Measurements from ENCODE around the gene SOX2.

SOX2 gene

GRCh38 chr3:181696626-181697230 lies 15.0 kb upstream of the SOX2 start:
- DNase-seq (ENCODE audit: low read depth), result no peak
- in situ Hi-C loops (cut with HindIII; ENCODE audit: low sequenced_read_pairs), result loop anchor here (5.0 kb wide), 2 partner anchors 79 to 986 kb away; no protein-coding TSS in a partner anchor
- H3K4me3 ChIP-seq (ENCODE audit: low read depth, low read length), result no peak overlapping the region
- TF ChIP-seq, protein P1, sequence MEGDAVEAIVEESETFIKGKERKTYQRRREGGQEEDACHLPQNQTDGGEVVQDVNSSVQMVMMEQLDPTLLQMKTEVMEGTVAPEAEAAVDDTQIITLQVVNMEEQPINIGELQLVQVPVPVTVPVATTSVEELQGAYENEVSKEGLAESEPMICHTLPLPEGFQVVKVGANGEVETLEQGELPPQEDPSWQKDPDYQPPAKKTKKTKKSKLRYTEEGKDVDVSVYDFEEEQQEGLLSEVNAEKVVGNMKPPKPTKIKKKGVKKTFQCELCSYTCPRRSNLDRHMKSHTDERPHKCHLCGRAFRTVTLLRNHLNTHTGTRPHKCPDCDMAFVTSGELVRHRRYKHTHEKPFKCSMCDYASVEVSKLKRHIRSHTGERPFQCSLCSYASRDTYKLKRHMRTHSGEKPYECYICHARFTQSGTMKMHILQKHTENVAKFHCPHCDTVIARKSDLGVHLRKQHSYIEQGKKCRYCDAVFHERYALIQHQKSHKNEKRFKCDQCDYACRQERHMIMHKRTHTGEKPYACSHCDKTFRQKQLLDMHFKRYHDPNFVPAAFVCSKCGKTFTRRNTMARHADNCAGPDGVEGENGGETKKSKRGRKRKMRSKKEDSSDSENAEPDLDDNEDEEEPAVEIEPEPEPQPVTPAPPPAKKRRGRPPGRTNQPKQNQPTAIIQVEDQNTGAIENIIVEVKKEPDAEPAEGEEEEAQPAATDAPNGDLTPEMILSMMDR (IDR thresholded peaks at IDR 0.05; ENCODE audit: low read depth, low read length, missing control alignments), result no peak

DNA sequence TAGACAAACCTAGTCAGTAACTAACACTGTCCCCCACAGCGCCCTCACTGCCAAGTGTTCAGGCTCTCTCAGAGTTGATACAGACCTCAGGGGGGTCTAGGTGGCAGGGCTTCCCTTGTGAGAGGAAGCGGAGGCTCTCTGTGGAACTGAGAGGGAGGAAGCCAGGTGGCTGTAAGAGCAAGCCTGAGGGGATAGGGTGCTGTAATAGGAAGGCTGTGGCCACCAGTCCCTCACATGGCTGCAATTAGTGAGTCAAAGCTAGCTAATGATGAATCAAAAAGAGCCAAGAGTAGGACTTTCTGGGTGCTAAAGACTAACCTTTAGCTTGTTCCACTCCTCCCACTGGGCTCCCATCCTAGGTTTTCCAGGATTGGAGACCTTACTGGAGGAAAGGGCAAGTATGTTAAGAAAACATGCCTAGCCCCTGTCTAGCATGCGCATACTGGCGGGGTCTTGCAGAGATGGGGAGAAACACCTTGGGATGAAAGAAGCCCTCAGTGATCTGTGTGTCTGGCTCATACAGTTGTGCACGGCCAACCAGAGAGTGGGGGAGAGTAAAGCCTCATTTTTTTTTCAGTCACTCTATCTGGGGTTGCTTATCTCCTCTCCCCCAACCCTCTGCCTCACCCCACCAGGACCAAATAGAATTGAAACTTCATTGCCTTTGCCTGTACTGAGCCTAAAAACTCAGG lies 13.3 kb upstream of the SOX2 start:
- TF ChIP-seq, protein P1 (IDR thresholded peaks at IDR 0.05; ENCODE audit: low read depth, low read length, missing control alignments), result no peak
- no peak for DNase-seq (ENCODE audit: low read depth)
- no peak overlapping the region for H3K4me3 ChIP-seq (ENCODE audit: low read depth, low read length)
- in situ Hi-C loops (cut with HindIII; ENCODE audit: low sequenced_read_pairs), result loop anchor here (5.0 kb wide), 2 partner anchors 81 to 984 kb away; no protein-coding TSS in a partner anchor

GRCh38 chr3:181699171-181699903 lies 12.4 kb upstream of the SOX2 start:
- TF ChIP-seq, protein P1 (IDR thresholded peaks at IDR 0.05; ENCODE audit: low read depth, low read length, missing control alignments), result no peak
- DNase-seq (ENCODE audit: low read depth), result no peak
- in situ Hi-C loops (cut with HindIII; ENCODE audit: low sequenced_read_pairs), result loop anchor here (5.0 kb wide), 2 partner anchors 82 to 983 kb away; no protein-coding TSS in a partner anchor
- H3K4me3 ChIP-seq (ENCODE audit: low read depth, low read length), result peak overlapping the region; percentile 11

- in situ Hi-C loops (cut with HindIII; ENCODE audit: low sequenced_read_pairs), result no loop called here
- DNase-seq (ENCODE audit: low read depth), result no peak
- TF ChIP-seq, protein P1 (IDR thresholded peaks at IDR 0.05; ENCODE audit: low read depth, low read length, missing control alignments), result peak; percentile 95
- H3K4me3 ChIP-seq (ENCODE audit: low read depth, low read length), result peak overlapping the region; percentile 26
Observed at GRCh38 chr3:181700168-181701087, 11.3 kb upstream of the SOX2 start.

DNA sequence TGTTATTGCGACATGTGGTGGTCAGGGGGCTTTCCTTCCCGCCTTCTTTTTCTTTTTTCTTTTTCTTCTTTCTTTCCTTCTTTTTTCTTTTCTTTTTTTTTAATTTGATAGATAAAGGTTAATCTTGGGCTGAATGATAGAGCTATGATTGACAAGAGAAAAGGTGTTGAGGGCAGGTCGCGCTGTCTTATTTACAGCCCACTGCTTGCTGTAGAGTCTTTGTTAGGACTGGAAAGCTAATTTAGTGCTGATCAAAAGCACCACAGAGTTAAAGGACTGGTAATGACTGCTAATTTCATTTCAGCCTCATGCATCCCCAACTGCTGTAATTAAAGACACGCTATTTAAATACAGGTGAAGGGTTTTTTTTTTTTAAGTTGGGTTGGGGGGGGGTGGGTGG lies 10.6 kb upstream of the SOX2 start:
- peak overlapping the region; percentile 26 for H3K4me3 ChIP-seq (ENCODE audit: low read depth, low read length)
- in situ Hi-C loops (cut with HindIII; ENCODE audit: low sequenced_read_pairs), result no loop called here
- no peak for DNase-seq (ENCODE audit: low read depth)
- TF ChIP-seq, protein P1 (IDR thresholded peaks at IDR 0.05; ENCODE audit: low read depth, low read length, missing control alignments), result no peak
